ENCODE measurements around the gene METTL15.
"Not testable (repeated sequence)": the region's sequence is repeated elsewhere in the genome, so short reads cannot be mapped to it uniquely, and the experiment has no call there.

Gene METTL15

DNA sequence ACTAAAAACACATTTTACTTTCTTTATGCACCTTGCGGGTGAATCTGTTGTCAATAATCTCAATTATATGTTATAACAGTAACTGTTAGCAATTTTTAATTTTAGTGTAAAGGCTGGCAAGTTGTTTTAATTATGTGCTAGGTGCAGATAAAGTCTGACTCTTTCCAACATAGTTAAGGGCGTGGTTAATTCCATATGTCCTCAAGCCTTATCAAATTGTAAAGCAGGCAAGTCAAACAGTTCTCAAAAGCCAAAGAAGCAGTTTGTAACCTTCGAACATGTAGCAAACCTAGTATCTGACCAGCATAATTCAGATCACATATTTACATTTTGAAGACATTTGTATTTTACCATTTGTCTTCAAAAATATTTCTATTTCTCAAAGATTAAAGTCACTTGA, 29.2 kb downstream of the METTL15 start:
- no peak overlapping the region for H3K4me3 ChIP-seq (ENCODE audit: low read length)
- no peak for TF ChIP-seq ZNF274 (IDR thresholded peaks at IDR 0.05; ENCODE audit: low read depth, low read length)

DNA sequence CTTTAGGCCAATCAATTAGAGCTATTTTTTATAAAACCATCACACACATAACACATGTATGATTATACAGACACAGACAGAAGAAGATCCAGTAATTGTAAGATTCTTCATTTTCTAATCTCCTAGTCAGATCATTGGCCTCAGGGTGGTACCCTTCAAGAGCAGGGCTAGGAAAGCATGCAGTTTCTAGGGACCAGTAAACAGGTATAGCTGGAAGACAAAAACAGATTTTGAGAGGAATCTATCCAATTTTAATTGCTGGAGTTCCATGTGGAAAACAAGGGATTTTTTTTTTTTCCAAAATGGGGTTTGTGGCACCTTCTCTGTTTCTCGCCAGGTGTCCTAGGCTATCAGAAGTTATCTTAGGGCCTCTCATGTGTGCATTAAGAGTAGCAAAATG, 29.6 kb downstream of the METTL15 start:
- no peak for TF ChIP-seq ZNF274 (IDR thresholded peaks at IDR 0.05; ENCODE audit: low read depth, low read length)
- H3K4me3 ChIP-seq (ENCODE audit: low read length): no peak overlapping the region

DNA sequence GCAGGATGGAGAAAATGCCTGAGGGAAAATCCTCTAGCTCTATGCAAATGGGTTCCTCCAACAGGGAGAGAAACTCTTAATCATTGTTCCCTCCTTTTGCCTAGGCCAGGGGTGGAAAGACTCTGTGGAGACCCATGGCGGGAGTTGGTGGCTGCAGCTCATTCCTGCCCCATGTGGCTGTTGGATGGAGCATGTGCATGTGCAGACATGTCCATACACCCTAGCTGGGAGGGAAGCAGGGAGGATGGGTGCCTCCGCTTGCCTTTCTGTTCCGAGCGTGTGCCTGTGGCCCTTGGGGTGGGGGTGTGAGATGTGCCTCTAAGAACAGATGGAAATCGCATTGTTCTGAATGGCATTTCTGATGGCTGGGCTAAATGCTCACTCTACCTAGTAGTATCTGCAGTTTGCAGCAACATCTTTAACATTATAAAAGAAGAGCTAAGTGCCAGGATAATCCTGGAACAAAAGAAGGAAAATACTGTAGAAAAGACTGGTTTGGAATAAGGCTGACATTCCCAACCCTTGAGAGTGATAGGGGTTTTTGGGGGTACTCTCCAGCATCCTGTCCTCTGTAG, 31.7 kb downstream of the METTL15 start:
- H3K4me3 ChIP-seq (ENCODE audit: low read length): no peak overlapping the region
- no peak for TF ChIP-seq ZNF274 (IDR thresholded peaks at IDR 0.05; ENCODE audit: low read depth, low read length)

DNA sequence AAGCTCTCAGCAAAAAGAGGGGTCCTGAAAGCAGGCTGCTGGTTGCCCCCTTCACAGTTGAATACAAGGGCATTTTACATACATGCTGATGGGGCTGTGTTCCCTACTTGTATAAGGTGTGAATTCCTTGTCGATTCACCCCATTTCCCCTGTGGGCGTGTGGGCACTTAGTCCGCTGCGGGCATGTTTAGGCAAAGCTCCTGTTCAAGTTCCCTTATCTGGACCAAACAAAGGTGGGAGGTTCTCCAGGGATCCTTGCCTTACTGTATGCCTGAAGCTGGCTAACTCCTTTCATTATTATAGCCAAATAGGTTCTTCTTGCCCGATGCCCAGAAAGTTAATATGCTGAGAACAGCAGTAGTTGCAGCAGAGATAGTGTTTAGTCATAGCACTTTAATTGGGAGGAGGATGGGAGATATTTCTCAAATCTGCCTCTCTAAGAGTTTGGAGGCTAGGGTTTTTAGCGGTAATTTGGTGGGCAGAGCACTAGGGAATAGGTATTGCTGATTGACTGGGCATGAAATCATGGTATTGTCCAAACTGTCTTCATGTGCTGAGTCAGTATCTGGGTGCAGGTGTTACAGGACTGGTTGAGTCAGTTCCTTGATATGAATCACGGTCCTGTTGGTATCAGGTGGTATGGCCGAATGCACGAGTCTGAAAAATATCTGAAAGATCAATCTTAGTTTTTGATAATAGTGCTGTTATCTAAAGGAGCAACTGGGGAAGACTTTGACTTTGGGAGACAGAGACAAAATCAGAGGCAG, 32.7 kb downstream of the METTL15 start:
- H3K4me3 ChIP-seq (ENCODE audit: low read length): no peak overlapping the region
- no peak for TF ChIP-seq ZNF274 (IDR thresholded peaks at IDR 0.05; ENCODE audit: low read depth, low read length)

DNA sequence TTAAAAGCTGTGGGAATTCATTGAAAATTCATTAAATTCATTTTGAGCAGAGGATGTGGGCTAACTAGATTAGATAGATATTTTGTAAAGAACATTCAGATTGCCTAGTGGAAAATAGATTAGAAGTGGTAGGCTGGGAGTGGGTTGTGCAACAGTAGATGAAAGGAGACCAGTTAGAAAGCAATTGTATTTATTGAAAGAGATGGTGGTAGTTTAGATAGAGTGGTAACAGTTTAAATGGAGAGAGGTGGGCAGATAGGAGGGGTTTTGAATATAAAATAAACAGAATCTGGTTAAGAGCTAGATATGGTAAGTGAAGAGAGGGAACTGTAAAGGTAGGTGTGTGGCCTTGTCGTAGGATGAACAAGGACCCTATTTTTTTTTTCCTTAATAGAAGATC, 34.5 kb downstream of the METTL15 start:
- TF ChIP-seq ZNF274 (IDR thresholded peaks at IDR 0.05; ENCODE audit: low read depth, low read length): no peak
- no peak overlapping the region for H3K4me3 ChIP-seq (ENCODE audit: low read length)

DNA sequence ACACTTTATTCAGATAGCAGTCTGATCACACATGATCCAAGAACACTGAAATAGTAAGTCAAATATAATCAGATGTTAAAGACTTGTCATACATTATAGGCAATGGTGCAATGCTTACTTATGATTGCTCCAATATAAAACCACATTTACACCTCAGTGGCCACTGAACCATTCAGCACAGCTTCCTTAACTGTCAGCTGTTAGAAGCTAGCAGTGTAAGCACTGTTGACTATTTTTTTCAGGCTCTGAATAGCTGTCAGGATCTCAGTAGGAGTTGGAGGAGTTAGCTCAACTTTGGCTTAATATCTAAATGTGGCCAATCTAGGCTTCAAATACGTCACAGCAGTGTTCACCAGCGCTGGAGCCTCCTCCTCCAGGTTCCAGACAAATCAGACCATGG, 36.6 kb downstream of the METTL15 start:
- no peak overlapping the region for H3K4me3 ChIP-seq (ENCODE audit: low read length)
- TF ChIP-seq ZNF274 (IDR thresholded peaks at IDR 0.05; ENCODE audit: low read depth, low read length): no peak

DNA sequence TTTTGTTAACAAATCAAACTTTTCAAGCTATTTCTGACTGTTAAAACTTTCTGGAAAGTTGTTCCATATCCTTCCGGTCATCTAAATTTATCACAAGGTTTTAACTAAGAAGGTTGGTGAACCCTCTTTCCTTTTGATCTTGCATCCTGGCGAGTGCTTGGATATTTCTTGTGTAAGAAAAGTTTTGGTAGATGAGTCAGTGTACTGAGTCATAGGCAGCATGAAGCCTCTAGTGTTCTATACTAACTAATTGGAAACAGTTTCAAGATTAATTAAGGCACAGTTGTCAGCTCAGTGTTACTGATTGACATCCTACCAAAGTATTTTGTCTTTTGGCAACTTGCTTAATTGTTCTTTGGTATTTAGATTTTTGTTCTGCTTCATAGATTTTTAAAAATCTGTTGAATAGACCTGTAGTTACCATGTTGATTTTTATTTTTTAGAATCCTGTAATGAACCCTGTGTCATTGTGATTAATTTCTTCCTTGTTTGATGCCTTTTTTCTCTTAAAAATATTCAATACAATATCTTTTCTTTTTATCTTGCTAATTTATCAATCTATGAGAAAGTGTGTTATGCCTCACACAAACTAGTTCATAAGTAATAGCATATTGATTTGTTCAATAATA, 38.0 kb downstream of the METTL15 start:
- no peak overlapping the region for H3K4me3 ChIP-seq (ENCODE audit: low read length)

DNA sequence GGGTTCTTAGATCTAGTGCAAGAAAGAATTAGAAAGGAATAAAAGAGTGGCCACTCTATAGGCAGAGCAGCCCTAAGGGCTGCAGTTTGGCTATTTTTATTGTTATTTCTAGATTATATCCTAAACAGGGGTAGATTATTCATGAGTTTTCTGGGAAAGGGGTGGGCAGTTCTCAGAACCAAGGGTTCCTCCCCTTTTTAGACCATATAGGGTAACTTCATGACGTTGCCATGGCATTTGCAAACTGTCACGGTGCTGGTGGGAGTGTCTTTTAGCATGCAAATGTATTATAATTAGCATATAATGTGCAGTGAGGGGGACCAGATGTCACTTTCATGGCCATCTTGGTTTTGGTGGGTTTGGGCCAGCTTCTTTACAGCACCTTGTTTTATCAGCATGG, 44.6 kb downstream of the METTL15 start:
- H3K4me3 ChIP-seq (ENCODE audit: low read length): no peak overlapping the region
- TF ChIP-seq ZNF274 (IDR thresholded peaks at IDR 0.05; ENCODE audit: low read depth, low read length): no peak

More for the DNA sequence above, 38.0 kb downstream of the METTL15 start:
- TF ChIP-seq ZNF274 (IDR thresholded peaks at IDR 0.05; ENCODE audit: low read depth, low read length): no peak

DNA sequence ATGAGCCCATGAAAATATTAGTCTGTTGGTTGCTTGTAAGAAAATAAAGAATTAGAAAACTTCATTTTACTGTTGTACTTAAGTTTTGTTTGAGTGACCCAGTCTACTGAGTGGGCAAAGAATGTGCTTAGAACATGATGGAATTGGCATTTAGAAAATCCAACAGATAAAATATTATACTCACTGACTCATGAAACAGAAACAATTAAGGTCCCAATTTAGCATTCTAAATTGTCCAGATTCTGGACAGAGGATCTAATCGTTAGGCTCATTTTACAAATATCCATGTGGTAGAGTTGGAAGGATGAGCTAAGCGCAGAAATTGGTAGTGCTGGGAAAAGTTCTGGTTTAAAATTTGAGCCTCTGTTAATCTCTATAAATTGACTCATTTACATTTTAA, 45.4 kb downstream of the METTL15 start:
- H3K4me3 ChIP-seq (ENCODE audit: low read length): no peak overlapping the region
- no peak for TF ChIP-seq ZNF274 (IDR thresholded peaks at IDR 0.05; ENCODE audit: low read depth, low read length)

DNA sequence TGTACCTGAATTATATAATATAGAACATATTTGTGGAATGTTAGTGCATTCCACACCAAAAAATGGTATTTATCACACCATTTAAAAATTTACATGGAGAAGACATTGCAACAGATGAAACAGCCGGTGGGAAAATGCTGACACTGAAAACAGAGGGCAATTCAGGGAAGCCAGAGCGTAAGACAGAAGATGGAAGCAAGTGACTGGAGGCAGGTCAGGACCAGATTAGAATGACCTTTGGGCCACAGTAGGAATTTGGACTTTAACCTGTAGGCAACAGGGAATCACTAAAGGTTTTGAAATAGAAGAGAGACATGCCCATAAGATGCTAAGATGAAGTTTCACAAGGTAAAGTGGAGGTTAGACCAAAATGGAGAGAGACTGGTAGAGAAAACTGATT, 60.5 kb downstream of the METTL15 start:
- no peak overlapping the region for H3K4me3 ChIP-seq (ENCODE audit: low read length)
- no peak for TF ChIP-seq ZNF274 (IDR thresholded peaks at IDR 0.05; ENCODE audit: low read depth, low read length)

DNA sequence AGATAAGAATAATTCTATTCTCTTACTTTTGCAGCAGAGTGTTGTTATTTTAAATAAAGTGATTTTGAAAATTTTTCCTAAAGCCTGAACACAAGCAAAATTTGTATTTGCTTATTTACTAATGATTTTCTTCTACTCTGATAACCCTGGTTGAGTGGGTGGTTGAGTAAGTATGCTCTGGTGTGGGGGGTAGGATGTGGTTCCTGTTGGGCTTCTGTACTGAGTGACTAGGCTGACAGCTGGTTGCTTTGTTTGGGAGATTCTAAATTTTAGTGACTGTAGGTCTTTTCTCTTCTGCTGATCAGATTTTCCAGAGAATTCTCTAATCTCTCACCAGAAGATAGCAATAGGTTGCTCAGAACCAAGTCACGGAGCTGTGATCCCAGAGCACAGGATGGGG, 61.6 kb downstream of the METTL15 start:
- no peak overlapping the region for H3K4me3 ChIP-seq (ENCODE audit: low read length)
- TF ChIP-seq ZNF274 (IDR thresholded peaks at IDR 0.05; ENCODE audit: low read depth, low read length): no peak

DNA sequence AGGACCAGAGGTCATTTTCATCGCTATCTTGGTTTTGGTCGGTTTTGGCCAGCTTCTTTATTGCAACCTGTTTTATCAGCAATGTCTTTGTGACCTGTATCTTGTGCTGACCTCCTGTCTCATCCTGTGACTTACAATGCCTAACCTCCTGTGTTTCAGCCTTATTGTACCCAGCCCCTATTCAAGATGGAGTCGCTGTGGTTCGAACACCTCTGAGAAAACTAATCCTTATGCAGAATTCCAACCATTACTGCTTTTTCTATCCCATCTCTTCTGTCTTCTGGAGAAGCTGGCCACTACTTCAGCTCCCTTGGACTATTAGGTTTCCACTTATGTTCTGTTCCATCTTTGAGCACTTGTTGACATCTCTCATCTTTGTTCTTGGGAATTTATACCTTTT, 62.6 kb downstream of the METTL15 start:
- TF ChIP-seq ZNF274 (IDR thresholded peaks at IDR 0.05; ENCODE audit: low read depth, low read length): no peak
- H3K4me3 ChIP-seq (ENCODE audit: low read length): no peak overlapping the region

DNA sequence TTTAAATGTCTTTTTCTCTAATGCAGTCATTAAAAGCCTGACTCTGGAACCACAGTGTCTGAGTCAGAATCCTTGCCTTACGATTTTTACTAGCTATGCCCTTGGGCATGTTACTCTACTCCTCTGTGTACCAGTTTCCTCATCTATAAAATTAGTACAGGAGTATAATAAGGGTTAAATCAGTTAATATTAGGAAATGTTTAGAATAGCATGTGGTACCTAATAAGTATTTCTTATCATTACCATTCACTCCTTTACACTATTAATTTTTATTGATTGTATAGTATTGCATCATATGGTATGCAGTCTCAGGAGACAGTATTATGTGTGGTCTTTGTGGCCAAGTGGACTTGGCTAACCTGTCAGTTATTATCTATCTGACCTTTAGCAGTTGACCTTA, 68.2 kb downstream of the METTL15 start:
- H3K4me3 ChIP-seq (ENCODE audit: low read length): no peak overlapping the region
- no peak for TF ChIP-seq ZNF274 (IDR thresholded peaks at IDR 0.05; ENCODE audit: low read depth, low read length)

DNA sequence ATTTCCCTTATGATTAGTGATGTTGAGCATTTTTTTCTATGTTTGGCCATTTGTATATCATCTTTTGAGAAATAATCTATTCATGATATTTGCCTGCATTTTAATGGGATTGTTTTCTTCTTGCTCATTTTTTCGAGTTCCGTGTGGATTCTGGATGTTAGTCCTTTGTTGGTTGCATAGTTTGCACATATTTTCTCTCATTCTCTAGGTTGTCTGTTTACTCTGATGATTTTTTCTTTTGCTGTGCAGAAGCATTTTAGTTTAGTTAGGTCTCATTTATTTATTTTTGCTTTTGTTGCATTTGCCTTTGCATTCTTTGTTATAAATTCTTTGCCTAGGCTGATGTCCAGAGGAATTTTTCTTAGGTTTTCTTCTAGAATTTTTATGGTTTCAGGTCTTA, 87.3 kb downstream of the METTL15 start:
- H3K4me3 ChIP-seq (ENCODE audit: low read length): no peak overlapping the region
- TF ChIP-seq ZNF274 (IDR thresholded peaks at IDR 0.05; ENCODE audit: low read depth, low read length): no peak

DNA sequence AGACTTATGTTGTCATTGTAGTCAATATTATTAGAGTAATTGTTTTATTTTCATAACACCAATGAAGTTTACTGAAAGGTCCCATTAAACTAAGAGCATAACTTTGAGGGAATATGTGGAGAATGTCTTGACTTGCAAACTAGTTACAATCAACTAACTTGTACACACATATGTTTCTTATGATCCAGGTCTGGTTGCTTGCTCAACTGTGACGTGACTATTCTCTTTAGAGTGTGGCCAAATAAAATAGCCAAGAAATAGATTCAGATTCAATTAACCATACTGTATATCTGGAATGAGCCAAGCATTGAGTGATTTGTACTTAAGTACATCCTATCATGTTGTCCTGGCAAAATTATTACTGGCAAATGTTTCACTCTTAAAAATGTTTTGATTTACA, 101.7 kb downstream of the METTL15 start:
- no peak overlapping the region for H3K4me3 ChIP-seq (ENCODE audit: low read length)
- TF ChIP-seq ZNF274 (IDR thresholded peaks at IDR 0.05; ENCODE audit: low read depth, low read length): no peak

DNA sequence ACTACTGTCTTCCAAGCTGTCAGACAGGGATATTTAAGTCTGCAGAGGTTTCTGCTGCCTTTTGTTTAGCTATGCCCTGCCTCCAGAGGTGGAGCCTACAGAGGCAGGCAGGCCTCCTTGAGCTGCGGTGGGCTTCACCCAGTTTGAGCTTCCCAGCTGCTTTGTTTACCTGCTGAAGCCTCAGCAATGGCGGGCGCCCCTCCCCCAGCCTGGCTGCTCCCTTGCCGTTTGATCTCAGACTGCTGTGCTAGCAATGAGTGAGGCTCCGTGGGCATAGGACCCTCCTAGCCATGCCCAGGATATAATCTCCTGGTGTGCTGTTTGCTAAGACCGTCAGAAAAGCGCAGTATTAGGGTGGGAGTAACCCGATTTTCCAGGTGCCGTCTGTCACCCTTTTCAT, 113.9 kb downstream of the METTL15 start:
- not testable (repeated sequence) for H3K4me3 ChIP-seq (ENCODE audit: low read length)

All from GM08714 (cell line).